ENCODE data around the gene VAPB. TPM values are rescaled to one million over a fixed set of nuclear protein-coding genes. Genes with fewer than 3 reads are reported as not detected.

Gene VAPB
- polyA plus RNA-seq, 3 donors: 8.5 to 14.3 (median 10.1) TPM

DNA sequence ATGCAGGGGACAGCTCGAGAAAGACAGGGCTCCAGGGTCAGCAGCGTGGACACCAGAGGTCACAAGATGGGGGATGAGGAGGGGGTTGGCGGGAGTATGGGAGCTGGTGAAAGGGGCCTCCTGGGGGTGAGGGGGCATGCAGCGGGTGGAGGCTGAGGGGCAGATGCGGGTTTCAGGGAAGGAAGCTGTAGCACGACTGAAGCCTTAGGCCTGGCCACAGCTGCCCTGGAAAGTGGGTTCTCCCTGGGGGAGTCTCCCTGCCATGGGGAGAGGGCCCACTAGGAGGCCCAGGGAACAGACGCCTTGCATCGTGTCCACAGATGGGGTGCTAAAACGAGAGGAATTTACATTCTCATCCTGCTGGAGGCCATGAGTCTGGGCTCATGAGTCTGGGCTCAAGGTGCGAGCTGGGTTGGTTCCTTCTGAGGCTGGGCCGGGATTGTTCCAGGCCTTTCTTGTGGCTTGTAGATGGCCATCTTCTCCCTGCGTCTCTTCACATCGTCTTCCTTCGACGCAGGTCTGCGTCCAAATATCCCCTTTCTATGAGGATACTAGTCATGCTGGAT, 108.1 kb downstream of the VAPB start:
- TF ChIP-seq, protein P1, sequence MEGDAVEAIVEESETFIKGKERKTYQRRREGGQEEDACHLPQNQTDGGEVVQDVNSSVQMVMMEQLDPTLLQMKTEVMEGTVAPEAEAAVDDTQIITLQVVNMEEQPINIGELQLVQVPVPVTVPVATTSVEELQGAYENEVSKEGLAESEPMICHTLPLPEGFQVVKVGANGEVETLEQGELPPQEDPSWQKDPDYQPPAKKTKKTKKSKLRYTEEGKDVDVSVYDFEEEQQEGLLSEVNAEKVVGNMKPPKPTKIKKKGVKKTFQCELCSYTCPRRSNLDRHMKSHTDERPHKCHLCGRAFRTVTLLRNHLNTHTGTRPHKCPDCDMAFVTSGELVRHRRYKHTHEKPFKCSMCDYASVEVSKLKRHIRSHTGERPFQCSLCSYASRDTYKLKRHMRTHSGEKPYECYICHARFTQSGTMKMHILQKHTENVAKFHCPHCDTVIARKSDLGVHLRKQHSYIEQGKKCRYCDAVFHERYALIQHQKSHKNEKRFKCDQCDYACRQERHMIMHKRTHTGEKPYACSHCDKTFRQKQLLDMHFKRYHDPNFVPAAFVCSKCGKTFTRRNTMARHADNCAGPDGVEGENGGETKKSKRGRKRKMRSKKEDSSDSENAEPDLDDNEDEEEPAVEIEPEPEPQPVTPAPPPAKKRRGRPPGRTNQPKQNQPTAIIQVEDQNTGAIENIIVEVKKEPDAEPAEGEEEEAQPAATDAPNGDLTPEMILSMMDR (IDR thresholded peaks at IDR 0.05): no peak
- intact Hi-C loops (cut with micrococcal nuclease): no loop called here
- no peaks in the 10 kb centered on the region for H3K36me3 Mint-ChIP-seq

DNA sequence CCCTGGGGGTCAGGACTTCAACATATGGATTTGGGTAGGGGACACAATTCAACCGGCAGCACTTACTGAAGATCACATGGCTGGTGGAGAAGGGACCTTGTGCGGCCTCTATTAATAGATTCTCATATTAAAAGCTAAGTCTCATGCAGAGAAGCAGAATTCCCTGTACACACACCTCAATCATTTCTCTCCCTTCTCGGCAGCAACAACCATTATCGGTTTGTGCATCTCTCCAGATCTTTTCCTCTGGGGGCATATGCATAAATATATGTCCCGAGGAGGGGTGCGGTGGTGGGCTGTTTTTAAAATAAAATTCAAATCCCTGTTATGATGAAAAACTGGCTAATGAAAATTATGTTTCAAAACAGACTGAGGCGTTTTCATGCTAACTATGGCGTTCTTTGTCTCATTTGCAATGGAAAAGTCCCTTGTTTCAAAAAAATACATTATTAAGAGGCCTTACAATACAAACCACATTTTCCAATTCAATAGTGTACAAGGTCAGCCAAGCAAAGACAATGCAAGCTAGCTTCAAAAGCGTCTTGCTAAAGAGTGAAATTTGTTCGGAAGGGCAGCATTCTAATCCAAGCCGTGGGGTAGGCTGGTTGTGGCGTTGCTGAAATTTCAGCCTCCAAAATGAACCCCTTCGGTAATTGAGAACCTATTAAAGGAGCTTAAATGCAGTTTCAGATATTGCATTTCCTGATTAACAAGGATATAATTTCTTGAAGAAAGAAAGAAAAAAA, 108.9 kb downstream of the VAPB start:
- intact Hi-C loops (cut with micrococcal nuclease): no loop called here
- Histone ChIP-seq H3K4me3 (replicated peaks in 1 of 3; ENCODE audit: low read depth in 2 of 3, low read length in 3 of 3) (no peak overlapping the region), H3K36me3 (replicated peaks in 1 of 2; ENCODE audit: control insufficient read depth in 1 of 2, insufficient read depth in 2 of 2, low read length in 2 of 2) (no peaks in the 10 kb centered on the region), H3K4me1 (ENCODE audit: control insufficient read depth in 1 of 2, insufficient read depth in 2 of 2, low read length in 2 of 2) (no peaks in the 10 kb centered on the region), H3K79me2 (ENCODE audit: insufficient read depth, low read length) (no peaks in the 10 kb centered on the region), H3K27me3 (ENCODE audit: control insufficient read depth in 2 of 2, insufficient read depth in 2 of 2, low read length in 2 of 2) (no peaks in the 10 kb centered on the region), H3K9me3 (replicated peaks in 1 of 2; ENCODE audit: control insufficient read depth in 1 of 2, insufficient read depth in 1 of 2, low read length in 2 of 2) (peaks cover 0 to 3% of the 10 kb centered on the region in 2 donors), H4K20me1 (ENCODE audit: insufficient read depth, low read length) (no peaks in the 10 kb centered on the region), H3K9ac (ENCODE audit: insufficient read depth, low read length, poor library complexity, severe bottlenecking) (no peak overlapping the region), H2AFZ (ENCODE audit: insufficient read depth, low read depth, low read length, poor library complexity, severe bottlenecking) (no peak overlapping the region), H3K4me2 (replicated peaks; ENCODE audit: extremely low read depth, low read length, poor library complexity, severe bottlenecking) (no peak overlapping the region), H3K27ac (ENCODE audit: low read depth in 1 of 2, low read length in 2 of 2) (no peak overlapping the region)
- DNase-seq: no peak
- Mint-ChIP-seq H3K4me3 (no peak overlapping the region), H3K27me3 (ENCODE audit: low read depth in 3 of 3) (peaks cover 4 to 13% (median 4%) of the 10 kb centered on the region in 3 donors), H3K4me1 (no peaks in the 10 kb centered on the region), H3K9me3 (peaks cover 4 to 9% (median 6%) of the 10 kb centered on the region in 7 donors), H3K36me3 (no peaks in the 10 kb centered on the region), H3K27ac (no peak overlapping the region)
- 100% methylated on average over 10 of the region's 13 CpGs for WGBS (ENCODE audit: insufficient coverage)
- TF ChIP-seq, protein P1 (IDR thresholded peaks at IDR 0.05): no peak

More for the DNA sequence above, 108.1 kb downstream of the VAPB start:
- Histone ChIP-seq H4K20me1 (ENCODE audit: insufficient read depth, low read length) (no peaks in the 10 kb centered on the region), H3K27me3 (ENCODE audit: control insufficient read depth in 2 of 2, insufficient read depth in 2 of 2, low read length in 2 of 2) (no peaks in the 10 kb centered on the region), H3K79me2 (ENCODE audit: insufficient read depth, low read length) (no peaks in the 10 kb centered on the region), H3K36me3 (replicated peaks in 1 of 2; ENCODE audit: control insufficient read depth in 1 of 2, insufficient read depth in 2 of 2, low read length in 2 of 2) (no peaks in the 10 kb centered on the region), H3K27ac (ENCODE audit: low read depth in 1 of 2, low read length in 2 of 2) (no peak overlapping the region), H3K4me2 (replicated peaks; ENCODE audit: extremely low read depth, low read length, poor library complexity, severe bottlenecking) (no peak overlapping the region), H3K9ac (ENCODE audit: insufficient read depth, low read length, poor library complexity, severe bottlenecking) (no peak overlapping the region), H3K4me3 (replicated peaks in 1 of 3; ENCODE audit: low read depth in 2 of 3, low read length in 3 of 3) (no peak overlapping the region), H2AFZ (ENCODE audit: insufficient read depth, low read depth, low read length, poor library complexity, severe bottlenecking) (no peak overlapping the region), H3K4me1 (ENCODE audit: control insufficient read depth in 1 of 2, insufficient read depth in 2 of 2, low read length in 2 of 2) (no peaks in the 10 kb centered on the region), H3K9me3 (replicated peaks in 1 of 2; ENCODE audit: control insufficient read depth in 1 of 2, insufficient read depth in 1 of 2, low read length in 2 of 2) (no peaks in the 10 kb centered on the region)
- DNase-seq: no peak
- no peak overlapping the region for H3K4me3 Mint-ChIP-seq
- H3K9me3 Mint-ChIP-seq: peaks cover 0 to 6% (median 4%) of the 10 kb centered on the region in 7 donors
- H3K27ac Mint-ChIP-seq: no peak overlapping the region
- H3K27me3 Mint-ChIP-seq (ENCODE audit: low read depth in 3 of 3): peaks cover 4 to 16% (median 4%) of the 10 kb centered on the region in 3 donors
- no peaks in the 10 kb centered on the region for H3K4me1 Mint-ChIP-seq
- WGBS (ENCODE audit: insufficient coverage): 92% methylated on average over 16 of the region's 16 CpGs

All from CD14-positive monocyte (primary cell).